ENCODE results near the gene KCNA5.

GRCh38 chr12:5033883-5034282 lies 9.8 kb upstream of the KCNA5 start:
- no peak for TF ChIP-seq POLR2AphosphoS5 (IDR thresholded peaks at IDR 0.05; ENCODE audit: low read depth, low read length)
- TF ChIP-seq TAF1 (IDR thresholded peaks at IDR 0.05; ENCODE audit: low read depth, low read length) = no peak

Data from GM12891 (cell line).